Keratinocyte (primary cell): ENCODE data around the gene GRK3. TPM values are rescaled to one million over a fixed set of nuclear protein-coding genes. Genes with fewer than 3 reads are reported as not detected.

Source experiments
- DNase-seq: peaks from one replicate; pipeline ENCODE4 v3.0.0-alpha.2; 2011; ENCODE audit warnings: low read depth, missing footprints, low spot score
- FAIRE-seq: peaks from 2 replicates; lab custom pipeline; 2011; peaks lifted over from hg19 to GRCh38; lab: Jason Lieb, UNC
- H2AFZ ChIP-seq: 2 replicates; pipeline ENCODE4 v1.6.0; 2012; ENCODE audit warnings: low read length, control low read depth, inconsistent platforms; ENCODE audit not compliant: control insufficient read depth
- H3K27ac ChIP-seq: 2 replicates; pipeline ENCODE4 v1.5.1; 2011; ENCODE audit warnings: low read length; ENCODE audit not compliant: control insufficient read depth, insufficient read depth
- H3K27me3 ChIP-seq: 3 replicates; pipeline ENCODE4 v1.6.0; 2011; ENCODE audit warnings: low read length; ENCODE audit not compliant: control insufficient read depth, insufficient read depth; ENCODE audit errors: extremely low read depth
- H3K36me3 ChIP-seq, 2 experiments: 2 replicates in 1 of 2; 3 replicates in 1 of 2; pipeline ENCODE4 v1.5.1; 2011; ENCODE audit warnings: low read length in 2 of 2, mild to moderate bottlenecking in 1 of 2; ENCODE audit not compliant: control insufficient read depth in 2 of 2, insufficient read depth in 2 of 2; ENCODE audit errors: extremely low read depth in 1 of 2
- H3K4me1 ChIP-seq: 3 replicates; pipeline ENCODE4 v1.5.1; 2011; ENCODE audit warnings: low read length; ENCODE audit not compliant: control insufficient read depth, insufficient read depth; ENCODE audit errors: extremely low read depth
- H3K4me2 ChIP-seq: 3 replicates; pipeline ENCODE4 v1.6.0; 2011; ENCODE audit warnings: low read depth, low read length; ENCODE audit not compliant: control insufficient read depth, insufficient read depth; ENCODE audit errors: extremely low read depth
- H3K4me3 ChIP-seq, 3 experiments: fragments of 200-600 bp in 1 of 3; sonication (generic) in 1 of 3; 2 replicates in 2 of 3; 3 replicates in 1 of 3; pipeline ENCODE4 v1.5.1; 2011 to 2016; ENCODE audit warnings: low read length in 3 of 3, mild to moderate bottlenecking in 3 of 3, control low read depth in 2 of 3, inconsistent platforms in 1 of 3, low read depth in 1 of 3, mixed read lengths in 1 of 3, mixed run types in 1 of 3, moderate library complexity in 1 of 3; ENCODE audit not compliant: control insufficient read depth in 2 of 3, insufficient read depth in 2 of 3; ENCODE audit errors: extremely low read depth in 1 of 3
- H3K79me2 ChIP-seq: 2 replicates; pipeline ENCODE4 v1.6.0; 2012; ENCODE audit warnings: low read length; ENCODE audit not compliant: control insufficient read depth, insufficient read depth
- H3K9ac ChIP-seq: 3 replicates; pipeline ENCODE4 v1.6.0; 2011; ENCODE audit warnings: low read length; ENCODE audit not compliant: control insufficient read depth, insufficient read depth; ENCODE audit errors: extremely low read depth
- H3K9me1 ChIP-seq: 3 replicates; pipeline ENCODE4 v1.6.0; 2011; ENCODE audit warnings: low read length; ENCODE audit not compliant: control insufficient read depth, insufficient read depth; ENCODE audit errors: extremely low read depth
- H3K9me3 ChIP-seq: 2 replicates; pipeline ENCODE4 v1.5.1; 2012; ENCODE audit warnings: low read depth, low read length; ENCODE audit not compliant: control insufficient read depth
- H4K20me1 ChIP-seq: 3 replicates; pipeline ENCODE4 v1.6.0; 2011; ENCODE audit warnings: low read length; ENCODE audit not compliant: control insufficient read depth, insufficient read depth; ENCODE audit errors: extremely low read depth
- EZH2 ChIP-seq: IDR thresholded peaks from one replicate; pipeline ENCODE4 v1.6.1; 2012; ENCODE audit warnings: inconsistent platforms, mild to moderate bottlenecking, low read length, moderate library complexity
- dilution Hi-C: fragments of 300-500 bp; cut with MboI; formaldehyde crosslinking; loops from one replicate; pipeline ENCODE4 v1.7.0; 2020; ENCODE audit warnings: low sequenced_read_pairs; ENCODE audit not compliant: extremely low pct_ligation_motif_present
- polyA plus RNA-seq, 5 experiments: library from polyadenylated mRNA; depleted of rRNA in 3 of 5; stranded (reverse) in 3 of 5; stranded (forward) in 1 of 5; unstranded in 1 of 5; fragments of >200 nt; gene quantifications; 1 replicate in 1 of 5; 2 replicates in 3 of 5; 3 replicates in 1 of 5; pipeline versions ENCODE4 v1.2.1 to v1.2.3, GENCODE V29; 2011 to 2012; ENCODE audit warnings: missing spikeins in 2 of 5, low read depth in 1 of 5, low replicate concordance in 1 of 5
- TF ChIP-seq, protein P1 (sequence below), 3 experiments: IDR thresholded peaks in 1 of 3; conservative IDR thresholded peaks in 1 of 3; optimal IDR thresholded peaks in 1 of 3; 2 replicates in 2 of 3; 3 replicates in 1 of 3; pipeline versions ENCODE3 to v1.5.1; 2011; ENCODE audit warnings: low read length in 3 of 3, mild to moderate bottlenecking in 3 of 3, moderate library complexity in 2 of 3, control low read depth in 1 of 3, inconsistent platforms in 1 of 3; ENCODE audit not compliant: insufficient read depth in 2 of 3; ENCODE audit errors: extremely low read depth in 1 of 3

The GRK3 gene
- polyA plus RNA-seq, 1 donor (not counting 4 experiments of a cell fraction or from before 2014, with no cell fraction given), result 8.1 TPM

DNA sequence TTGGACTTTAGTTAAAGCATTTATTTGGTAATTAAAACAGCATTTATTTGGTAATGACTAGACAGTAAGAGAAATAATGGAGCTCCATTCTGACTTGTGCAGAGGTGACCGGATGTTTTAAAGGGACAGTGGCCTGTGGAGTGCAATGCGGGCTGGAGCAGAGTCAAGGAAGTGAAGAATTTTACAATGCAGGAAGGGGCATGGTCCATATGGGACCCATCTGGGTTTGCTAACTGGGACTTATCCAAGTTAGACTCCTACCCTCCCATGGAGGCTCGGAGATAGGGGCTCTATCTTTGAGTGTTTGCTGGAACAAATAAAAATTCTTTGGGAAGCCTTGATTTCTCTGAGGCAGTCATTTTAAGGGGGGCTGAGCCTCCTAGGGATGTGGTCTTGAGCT lies 117.6 kb downstream of the GRK3 start:
- H2AFZ ChIP-seq, result no peak overlapping the region
- H3K9me3 ChIP-seq, result no peaks in the 10 kb centered on the region
- H4K20me1 ChIP-seq, result no peaks in the 10 kb centered on the region
- H3K9me1 ChIP-seq, result no peaks in the 10 kb centered on the region
- no peaks in the 10 kb centered on the region for H3K27me3 ChIP-seq
- TF ChIP-seq, protein P1, sequence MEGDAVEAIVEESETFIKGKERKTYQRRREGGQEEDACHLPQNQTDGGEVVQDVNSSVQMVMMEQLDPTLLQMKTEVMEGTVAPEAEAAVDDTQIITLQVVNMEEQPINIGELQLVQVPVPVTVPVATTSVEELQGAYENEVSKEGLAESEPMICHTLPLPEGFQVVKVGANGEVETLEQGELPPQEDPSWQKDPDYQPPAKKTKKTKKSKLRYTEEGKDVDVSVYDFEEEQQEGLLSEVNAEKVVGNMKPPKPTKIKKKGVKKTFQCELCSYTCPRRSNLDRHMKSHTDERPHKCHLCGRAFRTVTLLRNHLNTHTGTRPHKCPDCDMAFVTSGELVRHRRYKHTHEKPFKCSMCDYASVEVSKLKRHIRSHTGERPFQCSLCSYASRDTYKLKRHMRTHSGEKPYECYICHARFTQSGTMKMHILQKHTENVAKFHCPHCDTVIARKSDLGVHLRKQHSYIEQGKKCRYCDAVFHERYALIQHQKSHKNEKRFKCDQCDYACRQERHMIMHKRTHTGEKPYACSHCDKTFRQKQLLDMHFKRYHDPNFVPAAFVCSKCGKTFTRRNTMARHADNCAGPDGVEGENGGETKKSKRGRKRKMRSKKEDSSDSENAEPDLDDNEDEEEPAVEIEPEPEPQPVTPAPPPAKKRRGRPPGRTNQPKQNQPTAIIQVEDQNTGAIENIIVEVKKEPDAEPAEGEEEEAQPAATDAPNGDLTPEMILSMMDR (optimal IDR thresholded peaks at IDR 0.05 in 1 of 3, IDR thresholded peaks at IDR 0.05 in 1 of 3, conservative IDR thresholded peaks at IDR 0.05 in 1 of 3; ENCODE audit: extremely low read depth in 1 of 3, insufficient read depth in 2 of 3, low read length in 3 of 3), result no peak
- no peak for TF ChIP-seq EZH2
- no peak overlapping the region for H3K9ac ChIP-seq
- dilution Hi-C loops, result no loop called here
- no peak overlapping the region for H3K27ac ChIP-seq
- no peak overlapping the region for H3K4me3 ChIP-seq
- FAIRE-seq (no peak), DNase-seq (no peak)
- no peaks in the 10 kb centered on the region for H3K4me1 ChIP-seq
- no peaks in the 10 kb centered on the region for H3K79me2 ChIP-seq
- H3K4me2 ChIP-seq, result no peak overlapping the region
- peaks cover 0 to 2% of the 10 kb centered on the region in 2 experiments for H3K36me3 ChIP-seq

DNA sequence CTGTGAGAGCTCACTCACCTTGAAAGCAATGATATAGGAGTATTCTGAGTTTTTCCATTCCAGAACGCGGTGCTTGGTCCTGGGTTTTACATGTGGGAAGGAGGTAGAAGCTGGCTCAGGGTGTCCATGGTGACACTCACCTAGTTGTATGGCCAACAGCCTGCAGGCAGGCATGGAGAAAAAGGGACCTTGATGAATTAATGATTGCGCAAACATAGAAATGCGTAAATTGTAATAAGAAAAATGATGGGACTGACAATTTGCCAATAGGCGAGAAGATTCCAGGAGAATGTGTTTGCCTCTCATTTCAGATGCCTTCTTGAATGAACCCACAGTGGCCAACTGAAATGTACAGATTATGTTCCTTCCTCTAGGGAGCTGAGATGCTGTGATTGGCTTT lies 124.2 kb downstream of the GRK3 start:
- no peak overlapping the region for H2AFZ ChIP-seq
- dilution Hi-C loops, result no loop called here

More for the DNA sequence above, 124.2 kb downstream of the GRK3 start:
- H3K4me1 ChIP-seq, result no peaks in the 10 kb centered on the region
- H3K9me3 ChIP-seq, result no peaks in the 10 kb centered on the region
- FAIRE-seq, result no peak
- peaks cover 3% of the 10 kb centered on the region in 2 experiments for H3K36me3 ChIP-seq
- no peak overlapping the region for H3K27ac ChIP-seq
- H4K20me1 ChIP-seq, result no peaks in the 10 kb centered on the region
- H3K4me3 ChIP-seq, result no peak overlapping the region
- no peaks in the 10 kb centered on the region for H3K79me2 ChIP-seq
- H3K9ac ChIP-seq, result no peak overlapping the region
- no peak for DNase-seq
- TF ChIP-seq EZH2, result no peak
- TF ChIP-seq, protein P1 (optimal IDR thresholded peaks at IDR 0.05 in 1 of 3, IDR thresholded peaks at IDR 0.05 in 1 of 3, conservative IDR thresholded peaks at IDR 0.05 in 1 of 3; ENCODE audit: extremely low read depth in 1 of 3, insufficient read depth in 2 of 3, low read length in 3 of 3), result no peak
- no peak overlapping the region for H3K4me2 ChIP-seq
- no peaks in the 10 kb centered on the region for H3K27me3 ChIP-seq
- no peaks in the 10 kb centered on the region for H3K9me1 ChIP-seq
